CD4-positive, alpha-beta T cell treated with Interleukin-10 for 1 hour (primary cell): ENCODE measurements around the gene ZDHHC5.
"Not testable (repeated sequence)": the region's sequence is repeated elsewhere in the genome, so short reads cannot be mapped to it uniquely, and the experiment has no call there.

Source experiments
- DNase-seq: peaks from one replicate; pipeline ENCODE4 v3.0.0-alpha.2; 2020

ZDHHC5 gene

DNA sequence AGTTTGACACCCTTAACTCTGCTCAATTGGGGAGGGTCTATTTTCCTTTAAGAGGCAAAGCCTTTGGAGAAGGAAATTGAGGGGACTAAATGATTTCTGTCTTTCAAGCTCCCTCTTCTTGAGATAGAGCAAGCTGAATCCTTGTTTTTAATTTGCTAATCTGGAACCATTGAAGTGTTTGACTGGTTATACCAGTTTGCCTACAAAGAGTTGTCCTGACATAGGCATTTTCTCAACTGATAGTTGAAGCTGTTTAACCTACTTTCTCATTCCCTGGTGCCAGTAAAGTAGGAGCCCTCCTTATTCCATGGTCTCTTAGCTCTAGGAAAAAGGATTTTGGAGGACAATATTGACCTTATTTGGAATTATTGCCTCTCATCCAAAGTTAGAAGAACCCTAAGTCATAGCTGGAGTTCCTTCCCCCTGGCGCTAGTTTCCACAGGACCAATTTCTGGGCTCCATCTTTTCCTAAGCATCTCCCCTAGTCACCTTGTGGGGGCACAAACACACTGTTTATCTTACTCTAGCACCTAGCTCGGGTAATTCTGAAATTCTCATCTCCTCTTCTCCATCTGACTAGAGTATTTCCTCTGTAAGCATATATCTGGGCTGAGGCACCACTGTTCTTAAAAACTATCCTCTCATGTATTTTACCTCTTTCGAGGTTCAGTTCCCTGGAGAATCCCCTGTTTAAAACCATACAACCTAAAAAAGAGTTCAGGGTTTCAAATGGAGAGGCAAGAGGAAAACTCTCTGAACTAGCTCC is 7.4 kb downstream of the ZDHHC5 start:
- no peak for DNase-seq

DNA sequence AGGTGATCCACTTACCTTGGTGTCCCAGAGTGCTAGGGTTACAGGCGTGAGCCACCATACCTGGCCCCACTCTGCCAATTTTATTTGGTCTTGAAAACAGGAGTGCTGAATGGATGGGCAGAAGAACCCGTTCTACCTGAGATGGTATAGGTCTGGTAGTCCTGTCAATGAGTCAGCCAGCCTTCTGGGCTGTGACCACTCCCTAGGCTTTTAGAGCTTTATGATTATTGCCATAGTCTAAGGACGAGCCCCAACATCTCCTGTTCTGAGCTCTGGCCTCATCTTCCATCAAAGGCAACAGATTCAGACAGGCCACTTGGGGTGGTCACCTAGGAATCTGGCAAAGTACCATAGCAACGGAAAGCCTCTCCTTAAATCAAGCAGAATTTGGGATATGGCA is 11.5 kb downstream of the ZDHHC5 start:
- DNase-seq: no peak

DNA sequence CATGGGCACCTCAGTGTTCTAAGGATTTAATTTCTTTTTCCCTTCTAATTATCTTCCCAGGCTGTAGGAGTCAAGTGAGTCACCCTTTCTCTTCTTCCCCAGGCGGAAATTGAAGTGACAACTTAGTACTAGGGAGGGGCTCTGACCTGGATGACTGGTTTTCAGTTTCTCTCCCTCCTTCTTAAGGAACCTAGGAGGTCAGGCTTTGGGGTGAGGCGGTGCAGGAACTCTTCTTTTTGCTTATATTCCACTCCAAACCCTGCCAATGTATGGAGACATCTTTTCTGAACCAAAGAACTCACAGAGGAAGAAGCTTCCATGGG is 12.6 kb downstream of the ZDHHC5 start:
- DNase-seq: no peak

DNA sequence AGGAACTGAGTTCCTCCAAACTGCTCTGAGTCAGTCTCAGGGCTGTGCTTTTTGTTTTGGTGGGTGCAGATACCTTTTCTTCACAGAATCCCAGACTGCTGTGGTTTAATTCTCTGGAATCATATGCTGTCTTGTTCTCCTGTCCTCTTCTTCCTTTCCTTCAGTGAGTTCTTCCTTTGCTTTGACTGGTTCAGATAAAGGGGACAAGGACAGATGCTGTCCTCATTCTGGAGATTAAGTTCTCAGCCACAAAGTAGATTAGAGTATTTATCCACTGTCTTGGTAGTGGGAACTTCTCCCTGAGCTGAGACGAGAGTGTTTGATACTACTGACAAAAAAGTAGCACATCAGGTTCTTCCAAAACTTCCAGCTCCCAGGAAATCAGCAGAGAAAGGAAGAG is 13.3 kb downstream of the ZDHHC5 start:
- no peak for DNase-seq

DNA sequence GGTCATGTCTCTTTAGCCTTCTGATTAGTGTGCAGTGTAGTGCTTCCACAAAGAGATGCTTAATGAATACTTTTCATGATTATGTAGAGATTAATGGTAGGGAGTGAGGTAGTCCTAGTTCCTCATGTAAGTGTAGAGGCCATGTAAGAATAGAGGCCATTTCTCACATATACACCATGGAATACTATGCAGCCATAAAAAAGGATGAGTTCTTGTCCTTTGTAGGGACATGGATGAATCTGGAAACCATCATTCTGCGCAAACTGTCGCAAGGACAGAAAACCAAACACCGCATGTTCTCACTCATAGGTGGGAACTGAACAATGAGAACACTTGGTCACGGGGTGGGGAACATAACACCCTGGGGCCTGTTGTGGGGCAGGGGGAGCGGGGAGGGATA is 22.6 kb downstream of the ZDHHC5 start:
- DNase-seq: not testable (repeated sequence)

DNA sequence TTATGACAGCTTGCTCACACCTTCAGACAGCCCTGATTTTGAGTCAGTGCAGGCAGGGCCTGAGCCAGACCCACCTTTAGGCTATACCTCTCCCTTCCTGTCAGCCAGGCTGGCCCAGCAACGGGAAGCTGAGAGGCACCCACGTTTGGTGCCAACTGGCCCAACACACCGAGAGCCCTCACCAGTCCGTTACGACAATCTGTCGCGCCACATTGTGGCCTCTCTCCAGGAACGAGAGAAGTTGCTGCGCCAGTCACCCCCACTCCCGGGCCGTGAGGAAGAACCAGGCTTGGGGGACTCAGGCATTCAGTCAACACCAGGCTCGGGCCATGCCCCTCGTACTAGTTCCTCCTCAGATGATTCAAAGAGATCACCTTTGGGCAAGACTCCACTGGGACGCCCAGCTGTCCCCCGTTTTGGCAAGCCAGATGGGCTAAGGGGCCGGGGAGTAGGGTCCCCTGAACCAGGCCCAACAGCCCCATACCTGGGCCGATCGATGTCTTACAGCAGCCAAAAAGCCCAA is 31.0 kb downstream of the ZDHHC5 start:
- DNase-seq: no peak

DNA sequence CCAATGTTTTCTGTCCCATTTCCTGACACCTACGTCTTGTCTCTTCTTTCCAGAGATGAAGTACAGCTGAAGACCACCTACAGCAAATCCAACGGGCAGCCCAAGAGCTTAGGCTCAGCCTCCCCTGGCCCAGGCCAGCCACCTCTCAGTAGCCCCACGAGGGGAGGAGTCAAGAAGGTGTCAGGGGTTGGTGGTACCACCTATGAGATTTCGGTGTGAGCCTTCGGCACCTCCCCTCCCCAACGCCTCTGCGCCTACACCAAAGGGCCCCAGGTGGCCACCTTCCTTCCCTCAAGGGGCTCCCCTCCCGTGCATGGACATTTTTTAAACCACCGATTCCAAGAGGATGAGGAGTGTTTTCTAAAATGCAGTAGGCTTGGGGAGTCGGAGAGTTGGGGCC is 31.9 kb downstream of the ZDHHC5 start:
- no peak for DNase-seq

DNA sequence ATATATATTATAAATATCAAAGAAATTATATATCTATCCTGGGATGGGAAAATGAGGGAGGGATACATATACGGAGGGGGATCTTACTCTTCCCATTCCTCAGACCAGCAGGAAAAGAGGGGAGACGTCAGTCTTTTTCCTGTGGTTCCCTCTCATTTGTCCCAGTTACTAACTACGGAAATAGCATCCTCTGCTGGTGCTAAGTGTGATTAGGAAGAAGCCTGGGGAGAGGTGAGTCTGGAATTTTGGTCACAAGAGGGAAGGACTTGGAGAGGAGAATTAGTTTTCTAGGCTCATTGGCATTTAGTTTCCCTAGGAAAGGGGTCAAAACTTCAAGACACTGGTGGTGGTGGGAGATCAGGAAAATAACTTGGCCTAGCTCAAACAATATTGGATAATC is 32.5 kb downstream of the ZDHHC5 start:
- DNase-seq: no peak

DNA sequence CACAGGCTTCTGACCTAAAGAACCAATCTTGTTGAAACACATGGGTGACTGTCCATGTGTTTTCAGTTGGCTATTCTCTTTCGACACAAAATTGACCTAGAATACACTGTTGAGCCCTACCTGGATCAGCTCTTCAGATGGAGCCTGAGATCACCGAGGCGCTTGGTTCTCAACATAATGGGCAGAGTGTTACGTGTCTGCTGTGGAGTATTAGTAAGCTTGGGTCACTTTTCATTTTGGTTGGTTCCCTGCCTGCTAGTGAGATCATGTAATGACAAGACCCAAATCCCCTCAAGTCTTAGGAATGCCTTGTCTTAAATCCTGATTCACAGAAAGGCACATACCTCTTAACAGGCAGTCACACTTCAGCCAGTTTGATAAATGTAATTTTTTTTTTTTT is 35.4 kb downstream of the ZDHHC5 start:
- no peak for DNase-seq

DNA sequence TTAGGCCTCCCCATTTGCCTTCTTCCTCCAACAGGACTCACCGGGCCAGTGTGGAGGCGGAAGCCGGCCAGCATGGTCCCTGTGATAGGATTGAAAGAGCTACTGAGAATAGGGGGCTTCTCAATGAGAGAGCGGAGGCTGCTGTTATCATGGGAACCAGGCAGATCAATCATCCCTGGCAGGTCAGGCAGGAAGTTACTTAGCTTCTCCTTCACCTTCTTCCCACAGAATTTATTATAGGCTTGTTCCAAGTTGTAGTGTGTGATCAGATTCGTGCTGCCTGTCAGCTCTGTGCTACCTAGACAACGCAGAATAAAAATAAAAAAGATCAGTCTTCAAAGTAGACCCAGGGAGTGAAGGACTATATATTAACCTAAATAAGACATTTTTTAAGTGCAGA is 37.0 kb downstream of the ZDHHC5 start:
- DNase-seq: no peak

DNA sequence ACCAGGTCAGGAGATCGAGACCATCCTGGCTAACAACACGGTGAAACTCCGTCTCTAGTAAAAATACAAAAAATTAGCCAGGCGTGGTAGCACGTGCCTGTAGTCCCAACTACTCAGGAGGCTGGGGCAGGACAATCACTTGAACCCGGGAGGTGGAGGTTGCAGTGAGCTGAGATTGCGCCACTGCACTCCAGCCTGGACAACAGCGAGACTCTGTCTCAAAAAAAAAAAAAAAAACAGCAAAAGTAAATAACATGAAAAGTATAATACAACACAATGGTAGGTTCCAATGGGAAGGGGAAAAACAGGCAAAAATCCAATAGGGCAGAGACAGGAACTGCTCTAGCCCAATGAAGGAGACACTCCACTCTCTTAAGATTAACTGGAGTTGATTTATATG is 37.5 kb downstream of the ZDHHC5 start:
- DNase-seq: not testable (repeated sequence)

DNA sequence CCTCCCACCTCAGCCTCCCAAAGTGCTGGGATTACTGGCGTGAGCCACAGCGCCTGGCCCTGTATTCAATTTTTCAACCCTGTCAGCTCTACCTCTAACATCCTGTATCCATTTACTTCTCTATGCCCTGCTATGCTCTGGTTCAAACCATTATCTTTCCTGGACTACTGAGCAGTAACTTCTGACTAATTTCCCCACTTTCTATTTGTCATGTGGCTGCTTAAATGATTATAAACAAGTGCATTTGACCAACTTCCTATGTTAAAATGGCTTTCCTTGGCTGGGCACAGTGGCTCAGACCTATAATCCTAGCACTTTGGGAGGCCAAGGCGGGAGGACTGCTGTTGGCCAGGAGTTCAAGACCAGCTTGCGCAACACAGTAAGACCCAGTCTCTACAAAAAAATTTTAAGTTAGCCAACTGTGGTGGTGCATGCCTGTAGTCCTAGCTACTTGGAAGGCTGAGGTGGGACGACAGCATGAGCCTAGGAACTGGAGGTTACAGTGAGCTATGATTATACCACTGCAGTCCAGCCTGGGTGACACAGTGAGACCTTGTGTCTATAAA is 42.0 kb downstream of the ZDHHC5 start:
- no peak for DNase-seq

DNA sequence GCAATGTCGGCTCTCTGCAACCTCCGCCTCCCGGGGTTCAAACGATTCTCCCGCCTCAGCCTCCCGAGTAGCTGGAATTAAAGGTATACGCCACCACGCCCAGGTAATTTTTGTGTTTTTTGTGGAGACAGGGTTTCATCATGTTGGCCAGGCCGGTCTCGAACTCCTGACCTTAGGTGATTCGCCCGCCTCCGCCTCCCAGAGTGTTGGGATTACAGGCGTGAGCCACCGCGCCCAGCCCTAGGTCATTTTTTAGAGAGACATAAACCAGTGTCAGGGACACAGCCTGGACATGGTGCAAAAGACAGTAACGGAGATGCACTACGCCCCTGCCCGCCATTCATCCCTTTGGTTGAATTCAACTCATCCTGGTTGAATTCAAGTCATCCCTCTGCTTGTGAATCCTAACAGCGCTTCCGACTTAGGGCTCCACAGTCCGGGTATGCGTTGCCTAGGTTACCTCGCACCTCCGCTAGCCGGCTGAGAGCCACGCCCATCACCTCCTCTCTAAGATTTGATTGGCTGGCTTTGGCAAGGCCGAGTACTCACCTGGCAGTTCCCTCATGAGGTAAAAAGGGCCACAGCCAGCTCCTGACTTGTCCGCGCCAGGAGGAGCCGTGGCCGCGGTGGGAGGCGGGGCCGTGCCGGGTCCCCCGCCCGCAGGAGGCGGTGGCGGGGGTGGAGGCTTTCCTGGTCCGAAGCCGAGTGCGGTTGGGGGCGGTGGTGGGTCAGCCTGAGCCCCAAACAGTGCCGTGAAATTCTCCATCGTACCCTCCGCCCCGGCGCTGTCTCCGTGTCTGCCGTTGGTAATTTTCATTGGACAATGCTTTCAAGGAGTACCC is 43.7 kb downstream of the ZDHHC5 start, which contains the start of gene MED19:
Gene MED19 (minus strand): TSS at position 802 of the 842 bp plus-strand sequence. CDS start 36 bp downstream, at position 766.
- DNase-seq: peak; percentile 89

DNA sequence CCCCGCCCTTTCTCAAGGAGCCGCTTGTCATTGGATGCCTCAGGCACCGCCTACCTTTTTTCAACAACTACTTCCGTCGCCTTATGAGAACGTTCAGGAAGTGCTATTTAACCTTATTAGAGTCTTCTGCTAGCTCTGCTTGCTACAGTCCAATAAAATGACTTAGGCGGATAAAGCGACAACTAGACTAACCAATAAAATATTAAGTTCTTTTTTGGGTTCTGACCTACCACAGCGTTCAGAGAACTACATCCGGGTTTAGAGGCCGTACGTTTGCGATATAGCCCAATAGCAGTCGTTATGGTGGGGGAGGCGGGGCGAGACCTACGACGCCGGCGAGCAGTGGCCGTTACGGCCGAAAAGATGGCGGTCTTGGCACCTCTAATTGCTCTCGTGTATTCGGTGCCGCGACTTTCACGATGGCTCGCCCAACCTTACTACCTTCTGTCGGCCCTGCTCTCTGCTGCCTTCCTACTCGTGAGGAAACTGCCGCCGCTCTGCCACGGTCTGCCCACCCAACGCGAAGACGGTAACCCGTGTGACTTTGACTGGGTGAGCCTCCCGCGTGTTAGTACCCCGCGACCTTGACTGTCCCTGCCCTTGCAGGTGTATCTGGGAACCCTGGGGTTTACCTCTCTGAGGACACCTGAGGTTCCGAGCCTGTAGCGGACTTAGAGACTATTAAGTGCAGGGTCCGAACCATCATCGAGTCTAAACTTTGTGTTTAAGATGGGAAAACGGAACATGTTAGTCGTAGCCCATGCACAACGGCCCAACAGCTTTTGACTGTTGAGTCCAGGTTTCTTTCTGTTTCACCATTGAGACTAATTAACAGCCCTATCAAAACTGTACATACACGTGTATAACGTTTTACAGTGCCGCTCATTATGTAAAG is 44.6 kb downstream of the ZDHHC5 start, which contains the start of gene TMX2:
Gene TMX2 (plus strand): TSS at position 338 of the 895 bp plus-strand sequence. CDS start 26 bp downstream, at position 364.
- DNase-seq: peak; percentile 95

DNA sequence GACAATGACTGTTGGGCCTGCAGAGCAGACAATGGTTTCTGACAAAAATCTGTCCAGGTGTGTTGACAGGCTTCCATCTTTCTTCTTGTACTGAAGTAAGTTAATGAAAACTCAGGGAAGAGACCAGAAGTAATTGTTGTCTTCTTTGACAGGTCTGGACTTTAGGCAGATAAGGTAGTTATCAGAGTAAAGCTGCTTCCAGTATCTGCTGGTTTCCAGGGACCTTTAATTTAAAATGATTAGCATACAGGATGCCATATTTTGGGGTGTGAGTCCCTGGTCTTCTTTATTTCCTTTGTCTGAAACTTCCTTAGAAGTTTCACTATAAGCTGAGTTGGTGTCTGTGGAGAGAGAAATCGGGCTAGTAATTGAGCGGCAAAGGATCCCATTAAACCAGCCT is 45.9 kb downstream of the ZDHHC5 start:
- no peak for DNase-seq

DNA sequence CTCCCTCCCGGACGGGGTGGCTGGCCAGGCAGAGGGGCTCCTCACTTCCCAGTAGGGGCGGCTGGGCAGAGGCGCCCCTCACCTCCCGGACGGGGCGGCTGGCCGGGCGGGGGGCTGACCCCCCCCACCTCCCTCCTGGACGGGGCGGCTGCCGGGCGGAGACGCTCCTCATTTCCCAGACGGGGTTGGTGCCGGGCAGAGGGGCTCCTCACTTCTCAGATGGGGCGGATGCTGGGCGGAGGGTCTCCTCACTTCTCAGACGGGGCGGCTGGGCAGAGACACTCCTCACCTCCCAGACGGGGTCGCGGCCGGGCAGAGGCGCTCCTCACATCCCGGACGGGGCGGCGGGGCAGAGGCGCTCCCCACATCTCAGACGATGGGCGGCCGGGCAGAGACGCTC is 48.8 kb downstream of the ZDHHC5 start:
- not testable (repeated sequence) for DNase-seq

DNA sequence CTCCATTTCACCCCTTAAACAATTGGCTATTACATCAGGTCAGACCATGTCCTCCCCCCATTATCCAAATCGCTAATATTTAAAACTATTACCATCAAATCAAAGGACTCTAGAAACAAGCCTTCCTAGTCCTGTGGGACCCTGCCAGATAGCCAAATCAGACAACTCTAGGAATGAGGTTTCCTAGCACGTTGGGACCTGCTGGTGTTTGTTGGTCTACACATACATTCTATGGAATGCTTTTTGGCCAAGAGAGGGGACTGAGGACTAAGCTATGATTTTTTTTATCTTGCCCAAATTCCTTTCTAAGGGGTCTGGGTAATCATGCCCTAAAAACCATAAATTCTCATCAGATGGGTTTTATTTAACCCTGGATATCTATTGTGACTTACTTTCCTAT is 59.3 kb downstream of the ZDHHC5 start:
- DNase-seq: no peak

DNA sequence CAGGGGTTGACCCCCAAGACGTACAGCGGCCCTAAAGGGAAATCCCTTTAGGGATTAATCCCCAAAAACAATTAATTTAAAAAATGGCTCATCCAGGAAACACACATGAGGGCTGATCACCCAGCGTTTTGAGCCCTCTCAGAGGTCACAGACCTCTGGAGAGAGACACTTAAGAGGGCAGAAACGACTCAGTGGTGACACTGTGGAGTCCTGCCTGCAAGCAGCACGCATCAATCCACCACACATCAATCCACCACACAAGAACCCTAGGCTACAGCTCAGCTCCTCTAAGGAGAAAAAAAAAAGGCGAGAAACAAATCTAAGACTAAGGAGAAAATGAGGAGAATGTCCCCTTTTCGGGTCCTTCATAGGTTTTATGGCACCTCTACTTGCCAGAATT is 60.9 kb downstream of the ZDHHC5 start:
- DNase-seq: no peak

DNA sequence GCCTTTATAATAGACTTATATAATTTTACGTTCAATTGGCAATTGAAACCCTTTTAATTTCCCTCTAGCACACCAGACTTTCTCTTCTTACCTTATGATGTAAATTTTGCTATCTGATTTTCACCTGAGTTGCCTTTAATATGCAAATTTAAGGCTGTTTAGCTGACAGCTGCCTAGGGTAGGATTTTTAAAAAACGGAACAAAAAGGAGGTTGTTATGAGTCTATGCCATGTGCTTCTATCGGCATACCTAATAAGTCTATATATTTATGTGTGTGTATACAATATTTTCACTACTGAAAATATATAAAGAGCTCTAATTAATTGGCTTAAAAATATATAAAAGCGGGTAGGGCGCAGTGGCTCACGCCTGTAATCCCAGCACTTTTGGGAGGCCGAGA is 61.6 kb downstream of the ZDHHC5 start:
- no peak for DNase-seq

DNA sequence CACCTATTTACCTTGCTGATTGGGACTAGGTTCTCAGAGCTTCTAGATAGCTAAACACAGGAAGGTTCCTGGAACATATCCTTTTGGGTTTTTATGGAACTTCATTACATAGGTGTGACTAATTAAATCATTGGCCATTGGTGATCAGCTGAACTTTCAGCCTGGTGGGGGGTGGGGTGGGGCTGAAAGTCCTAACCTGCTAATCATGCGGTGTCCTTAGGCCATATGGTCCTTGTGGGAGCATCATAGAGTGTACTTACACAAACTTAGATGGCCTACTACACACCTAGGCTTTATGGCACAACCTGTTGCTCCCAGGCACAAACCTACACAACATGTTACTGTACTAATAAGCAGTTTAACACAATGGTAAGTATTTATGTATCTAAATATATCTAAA is 64.7 kb downstream of the ZDHHC5 start:
- no peak for DNase-seq

DNA sequence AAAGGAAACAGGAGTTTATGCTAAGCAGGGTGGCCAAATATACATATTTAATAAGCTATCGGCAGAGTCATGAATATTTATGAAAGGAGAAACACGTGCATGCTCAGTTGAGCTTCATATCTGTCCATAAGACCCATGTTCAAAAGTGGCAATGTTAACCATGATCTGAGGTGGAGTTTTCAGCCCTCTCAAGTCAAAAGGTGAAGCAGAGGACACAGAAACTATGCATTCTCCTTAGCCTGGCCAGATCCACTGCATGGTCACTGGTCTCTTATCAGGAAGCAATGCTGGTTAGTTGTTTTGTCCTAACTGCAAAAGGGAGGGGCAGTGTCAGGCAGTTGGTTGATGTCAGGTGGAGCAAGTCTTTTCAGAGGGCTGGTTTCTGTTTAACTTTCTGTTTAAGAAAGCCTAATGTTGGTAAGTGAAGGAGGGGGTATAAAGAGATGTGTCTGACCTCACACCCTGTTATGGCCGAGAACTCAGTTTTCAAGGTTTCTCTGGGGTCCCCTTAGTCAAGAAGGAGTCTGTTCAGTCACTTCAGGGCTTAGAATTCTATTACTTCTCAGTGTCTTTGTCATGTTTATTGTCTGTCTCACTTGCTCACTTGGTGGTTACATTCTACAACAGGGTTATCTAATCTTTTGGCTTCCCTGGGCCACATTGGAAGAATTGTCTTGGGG is 67.8 kb downstream of the ZDHHC5 start:
- no peak for DNase-seq
